Heart left ventricle (tissue), 16 donors: ENCODE results near the gene MCU. TPM values are rescaled to one million over a fixed set of nuclear protein-coding genes. Genes with fewer than 3 reads are reported as not detected.
"Not testable (repeated sequence)": the region's sequence is repeated elsewhere in the genome, so short reads cannot be mapped to it uniquely, and the experiment has no call there.

Source experiments
- ATAC-seq, 4 donors: fragments of 200-7000 bp; cut with Tn5 transposase; one replicate each; pipeline ENCODE4 v1.9.1; 2020 to 2022; ENCODE audit warnings: moderate library complexity in 4 of 4, mild to moderate bottlenecking in 3 of 4, moderate number of reproducible peaks in 1 of 4
- DNase-seq, 5 donors: peaks; one replicate each; pipeline ENCODE4 v3.0.0-alpha.2; 2020
- H3K27ac ChIP-seq, 12 donors: fragments of 200-600 bp; sonication (generic) in 4 of 12; one replicate each; pipeline versions ENCODE4 v1.5.0 to v1.8.0; 2016 to 2022; ENCODE audit warnings: mild to moderate bottlenecking in 2 of 12
- H3K27me3 ChIP-seq, 9 donors: fragments of 200-600 bp; sonication (generic) in 2 of 9; one replicate each; pipeline versions ENCODE4 v1.5.1 to v1.8.0; 2016 to 2022; ENCODE audit warnings: mild to moderate bottlenecking in 3 of 9
- H3K36me3 ChIP-seq, 9 donors: fragments of 200-600 bp; sonication (generic) in 2 of 9; one replicate each; pipeline versions ENCODE4 v1.5.0 to v1.8.0; 2018 to 2022; ENCODE audit warnings: mild to moderate bottlenecking in 2 of 9
- H3K4me1 ChIP-seq, 12 donors: fragments of 200-600 bp; sonication (generic) in 4 of 12; one replicate each; pipeline versions ENCODE4 v1.5.0 to v1.8.0; 2016 to 2022; ENCODE audit warnings: mild to moderate bottlenecking in 3 of 12
- H3K4me3 ChIP-seq, 12 donors: fragments of 200-600 bp; sonication (generic) in 4 of 12; one replicate each; pipeline versions ENCODE4 v1.5.0 to v1.8.0; 2017 to 2022; ENCODE audit warnings: mild to moderate bottlenecking in 9 of 12, moderate library complexity in 4 of 12
- H3K9me3 ChIP-seq, 12 donors: fragments of 200-600 bp; sonication (generic) in 4 of 12; one replicate each; pipeline versions ENCODE4 v1.5.0 to v1.8.0; 2016 to 2022; ENCODE audit warnings: mild to moderate bottlenecking in 1 of 12
- POLR2A ChIP-seq, 2 donors: fragments of 450-650 bp; IDR thresholded peaks; one replicate each; pipeline ENCODE4 v1.6.1; 2017; ENCODE audit warnings: antibody characterized with exemption in 2 of 2, mild to moderate bottlenecking in 2 of 2, moderate library complexity in 2 of 2
- WGBS, 4 donors: extraction: QIAGEN DNeasy Blood & Tissue Kit in 2 of 4; methylation state at CpG; one replicate each; pipeline versions ENCODE4 v1.1.5 to v1.1.7; 2013 to 2018; 5-methylcytosine and 5-hydroxymethylcytosine counted together
- intact Hi-C, 10 donors: fragments of 100-400 bp; cut with DNase I; formaldehyde crosslinking; loops; one replicate each; pipeline versions ENCODE4 v1.11.1 to v1.14.2; 2022
- polyA plus RNA-seq, 2 donors: library from polyadenylated mRNA; stranded (reverse); fragments of 200-250 nt; gene quantifications; one replicate each; pipeline ENCODE4 v1.2.3, GENCODE V29; 2013
- total RNA-seq, 9 donors: library from RNA; depleted of rRNA in 2 of 9; stranded (reverse); fragments of >200 nt in 2 of 9; fragmentation: NEBNext Ultra II Directional in 3 of 9; extraction: Animal tissue kit (Norgen Biotek cat#: 25700) in 3 of 9; gene quantifications; one replicate each; pipeline versions ENCODE4 v1.1.0 to v1.2.4, GENCODE V29; 2016 to 2023
- TF ChIP-seq, protein P1 (sequence below), 12 donors: fragments of 200-600 bp; sonication (generic) in 4 of 12; IDR thresholded peaks; one replicate each; pipeline versions ENCODE4 v1.5.0 to v1.8.0; 2018 to 2022; ENCODE audit warnings: antibody characterized with exemption in 12 of 12, mild to moderate bottlenecking in 5 of 12
- donor health status: ischemic (EF 13 %, LVEDD 7.1; RV severe dilation, severe dysfunction).
- donor health status: healthy with polysubstance abuse.
- donor health status: DM: no; HTN: yes; CAD: no.
- donor health status: DM: no; HTN: no; CAD: no.
- donor health status: ischemic (EF 25% LVEDD 6.9; RV normal size, moderate dysfunction).
- donor health status: ischemic (EF 25% LVEDD 5.7; RV mildly dilated, moderate dysfunction).
- donor health status: healthy.
- donor health status: DM: yes; HTN: yes; CAD: no.
- donor health status: ischemic (EF 35%, LVEDD 5.7; RV mildly dilated, moderate dysfunction).
- donor health status: nonischemic (EF 11% LVEDD 7.7; RV severe dilation, severe dysfunction).
- donor health status: DM: yes; HTN: yes; CAD: no.
- donor health status: PGD.
- donor health status: ischemic (EF 29% LVEDD 5.4; RV normal size, mild dysfunction).
- donor health status: nonischemic (EF 23%, LVEDD 6.1; RV moderate dilation, normal function).

Gene MCU
- total and polyA plus RNA-seq, 11 donors: 11.4 to 16.9 (median 13.6) TPM

GRCh38 chr10:72754275-72755032 lies 62.5 kb downstream of the MCU start:
- no peaks in the 10 kb centered on the region for H3K27me3 ChIP-seq
- no peaks in the 10 kb centered on the region for H3K9me3 ChIP-seq
- DNase-seq (no peak), ATAC-seq (no peak)
- TF ChIP-seq, protein P1, sequence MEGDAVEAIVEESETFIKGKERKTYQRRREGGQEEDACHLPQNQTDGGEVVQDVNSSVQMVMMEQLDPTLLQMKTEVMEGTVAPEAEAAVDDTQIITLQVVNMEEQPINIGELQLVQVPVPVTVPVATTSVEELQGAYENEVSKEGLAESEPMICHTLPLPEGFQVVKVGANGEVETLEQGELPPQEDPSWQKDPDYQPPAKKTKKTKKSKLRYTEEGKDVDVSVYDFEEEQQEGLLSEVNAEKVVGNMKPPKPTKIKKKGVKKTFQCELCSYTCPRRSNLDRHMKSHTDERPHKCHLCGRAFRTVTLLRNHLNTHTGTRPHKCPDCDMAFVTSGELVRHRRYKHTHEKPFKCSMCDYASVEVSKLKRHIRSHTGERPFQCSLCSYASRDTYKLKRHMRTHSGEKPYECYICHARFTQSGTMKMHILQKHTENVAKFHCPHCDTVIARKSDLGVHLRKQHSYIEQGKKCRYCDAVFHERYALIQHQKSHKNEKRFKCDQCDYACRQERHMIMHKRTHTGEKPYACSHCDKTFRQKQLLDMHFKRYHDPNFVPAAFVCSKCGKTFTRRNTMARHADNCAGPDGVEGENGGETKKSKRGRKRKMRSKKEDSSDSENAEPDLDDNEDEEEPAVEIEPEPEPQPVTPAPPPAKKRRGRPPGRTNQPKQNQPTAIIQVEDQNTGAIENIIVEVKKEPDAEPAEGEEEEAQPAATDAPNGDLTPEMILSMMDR (IDR thresholded peaks at IDR 0.05): no peak
- TF ChIP-seq POLR2A (IDR thresholded peaks at IDR 0.05): no peak
- 93 to 98% (median 96%) methylated on average over 2 of the region's 2 CpGs for WGBS, 4 donors
- peaks cover 0 to 14% (median 6%) of the 10 kb centered on the region in 12 donors for H3K4me1 ChIP-seq
- H3K27ac ChIP-seq: no peak overlapping the region
- intact Hi-C loops: no loop called here
- no peaks in the 10 kb centered on the region for H3K36me3 ChIP-seq
- no peak overlapping the region for H3K4me3 ChIP-seq

GRCh38 chr10:72756674-72757385 lies 64.9 kb downstream of the MCU start:
- Histone ChIP-seq H3K4me3 (peak overlapping the region in 1 of 12 donors; percentile 4), H3K36me3 (no peaks in the 10 kb centered on the region), H3K27ac (peak overlapping the region in 1 of 12 donors; percentile 14), H3K27me3 (no peaks in the 10 kb centered on the region), H3K9me3 (no peaks in the 10 kb centered on the region), H3K4me1 (peaks cover 0 to 18% (median 6%) of the 10 kb centered on the region in 12 donors)
- ATAC-seq: peak in 1 of 4 donors; percentile 48
- 63 to 72% (median 70%) methylated on average over 7 of the region's 7 CpGs for WGBS, 4 donors
- no peak for DNase-seq
- intact Hi-C loops: no loop called here
- TF ChIP-seq POLR2A (IDR thresholded peaks at IDR 0.05): no peak
- TF ChIP-seq, protein P1 (IDR thresholded peaks at IDR 0.05): no peak

DNA sequence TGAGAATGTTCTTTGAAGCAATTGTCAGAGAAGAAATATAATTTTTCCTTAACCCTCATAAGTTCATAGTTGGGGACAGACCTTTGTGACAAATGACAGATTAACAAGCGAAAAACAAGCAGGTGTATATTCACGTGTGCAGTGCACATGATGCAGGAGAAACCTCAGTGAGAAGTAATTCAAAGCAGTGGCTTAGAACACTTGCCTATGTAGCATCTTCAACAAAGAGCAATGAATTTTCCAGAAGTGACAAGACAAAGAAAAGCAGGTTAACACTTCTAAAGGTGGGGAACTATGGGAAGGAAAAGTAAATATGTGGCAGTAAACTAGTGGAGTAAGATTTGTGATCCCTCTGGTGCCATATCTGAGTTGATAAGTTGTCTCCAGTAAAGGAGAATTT lies 65.8 kb downstream of the MCU start:
- no peaks in the 10 kb centered on the region for H3K36me3 ChIP-seq
- intact Hi-C loops: no loop called here
- H3K4me1 ChIP-seq: peaks cover 0 to 27% (median 6%) of the 10 kb centered on the region in 12 donors
- H3K27ac ChIP-seq: no peak overlapping the region
- TF ChIP-seq, protein P1 (IDR thresholded peaks at IDR 0.05): no peak
- no peak for TF ChIP-seq POLR2A (IDR thresholded peaks at IDR 0.05)
- no peaks in the 10 kb centered on the region for H3K27me3 ChIP-seq
- DNase-seq (no peak), ATAC-seq (no peak)
- H3K4me3 ChIP-seq: no peak overlapping the region
- WGBS, 4 donors: 89 to 95% (median 93%) methylated on average over 2 of the region's 2 CpGs
- no peaks in the 10 kb centered on the region for H3K9me3 ChIP-seq

- ATAC-seq, H3K27ac ChIP-seq, H3K4me3 ChIP-seq, H3K27me3 ChIP-seq, H3K36me3 ChIP-seq, H3K9me3 ChIP-seq, intact Hi-C loops, DNase-seq: not testable (repeated sequence)
- WGBS, 4 donors: 88 to 91% (median 89%) methylated on average over 10 of the region's 10 CpGs
- H3K4me1 ChIP-seq: peaks cover 0 to 28% (median 5%) of the 10 kb centered on the region in 12 donors
Observed at GRCh38 chr10:72758930-72759329, 67.0 kb downstream of the MCU start.
